ENCODE measurements around the gene DNAAF5. TPM values are rescaled to one million over a fixed set of nuclear protein-coding genes. Genes with fewer than 3 reads are reported as not detected.

DNAAF5 gene
- total and polyA plus RNA-seq, 9 of the 15 experiments (the other 6 are each of a cell fraction or from before 2014, with no cell fraction given): 3.1 to 69.7 (median 19.1) TPM

- H3K4me3 ChIP-seq: no peak overlapping the region
- H3K79me2 ChIP-seq (ENCODE audit: control insufficient read depth, insufficient read depth, low read length): peaks cover 87% of the 10 kb centered on the region
- peaks cover 22% of the 10 kb centered on the region for H3K36me3 ChIP-seq (ENCODE audit: control insufficient read depth, insufficient read depth, low read length)
- in situ Hi-C loops (cut with MboI) (no loop called here), intact Hi-C loops (cut with micrococcal nuclease) (no loop called here)
- H3K4me1 ChIP-seq (replicated peaks in 1 of 2; ENCODE audit: control insufficient read depth in 2 of 2, insufficient read depth in 2 of 2, low read length in 2 of 2): peaks cover 24 to 29% of the 10 kb centered on the region in 2 experiments; a peak in 4 of 5 replicates
- no peak overlapping the region for H3K9ac ChIP-seq (ENCODE audit: insufficient read depth in 1 of 2, low read depth in 2 of 2, low read length in 2 of 2)
- TF ChIP-seq C11orf30 (IDR thresholded peaks at IDR 0.05; ENCODE audit: low read depth): peak; percentile 43; the same call in 1 of the 2 replicates
- TF ChIP-seq ZNF316 (IDR thresholded peaks at IDR 0.05): peak; percentile 69
- no peak for TF ChIP-seq ZC3H11A (IDR thresholded peaks at IDR 0.05; ENCODE audit: low read depth, low read length)
- ChIA-PET POLR2A (no interaction called here), CTCF (ENCODE audit: low intra/inter-chr PET ratio) (no interaction called here)
- no TSS peak for BruUV-seq (replicated peaks)
- peaks cover 20% of the 10 kb centered on the region for H4K20me1 ChIP-seq (replicated peaks; ENCODE audit: control insufficient read depth, insufficient read depth, low read length)
- no peak for DNase-seq (ENCODE audit: extremely low read depth in 1 of 4, low spot score in 3 of 4)
- no peaks in the 10 kb centered on the region for H3K9me1 ChIP-seq (ENCODE audit: control insufficient read depth, insufficient read depth, low read length)
- no peak for ATAC-seq
- no peak overlapping the region for H2AFZ ChIP-seq (ENCODE audit: low read depth, low read length)
- H3K27me3 ChIP-seq (ENCODE audit: control insufficient read depth in 2 of 2, insufficient read depth in 2 of 2, low read length in 2 of 2): no peaks in the 10 kb centered on the region
- H3K4me2 ChIP-seq (ENCODE audit: insufficient read depth, low read length): no peak overlapping the region
- no peak for FAIRE-seq
- no peak overlapping the region for H3K27ac ChIP-seq (ENCODE audit: extremely low read depth, low read depth, low read length)
- WGBS (ENCODE audit: insufficient coverage, low coverage, missing lambda C conversion rate): 83% methylated on average over 1 of the region's 1 CpG
- no peaks in the 10 kb centered on the region for H3K9me3 ChIP-seq (replicated peaks; ENCODE audit: control insufficient read depth, insufficient read depth, low read depth, low read length)
Observed at GRCh38 chr7:820341-820740, 93.8 kb downstream of the DNAAF5 start.

GRCh38 chr7:821688-822087, 95.2 kb downstream of the DNAAF5 start:
- POLR2A ChIA-PET: no interaction called here
- Histone ChIP-seq H4K20me1 (replicated peaks; ENCODE audit: control insufficient read depth, insufficient read depth, low read length) (peaks cover 20% of the 10 kb centered on the region), H3K4me2 (ENCODE audit: insufficient read depth, low read length) (no peak overlapping the region), H3K27me3 (ENCODE audit: control insufficient read depth in 2 of 2, insufficient read depth in 2 of 2, low read length in 2 of 2) (no peaks in the 10 kb centered on the region), H3K36me3 (ENCODE audit: control insufficient read depth, insufficient read depth, low read length) (peaks cover 34% of the 10 kb centered on the region), H3K4me1 (replicated peaks in 1 of 2; ENCODE audit: control insufficient read depth in 2 of 2, insufficient read depth in 2 of 2, low read length in 2 of 2) (peaks cover 24 to 26% of the 10 kb centered on the region in 2 experiments; a peak in 4 of 5 replicates), H3K9ac (ENCODE audit: insufficient read depth in 1 of 2, low read depth in 2 of 2, low read length in 2 of 2) (peak overlapping the region in 1 of 2 experiments; percentile 46; a peak in 1 of 4 replicates), H3K9me1 (ENCODE audit: control insufficient read depth, insufficient read depth, low read length) (no peaks in the 10 kb centered on the region), H3K27ac (ENCODE audit: extremely low read depth, low read depth, low read length) (no peak overlapping the region), H3K79me2 (ENCODE audit: control insufficient read depth, insufficient read depth, low read length) (peaks cover 100% of the 10 kb centered on the region), H3K4me3 (no peak overlapping the region), H3K9me3 (replicated peaks; ENCODE audit: control insufficient read depth, insufficient read depth, low read depth, low read length) (no peaks in the 10 kb centered on the region), H2AFZ (ENCODE audit: low read depth, low read length) (no peak overlapping the region)
- no TSS peak for BruUV-seq (replicated peaks)
- CTCF ChIA-PET (ENCODE audit: low intra/inter-chr PET ratio): no interaction called here
- intact Hi-C loops (cut with micrococcal nuclease): no loop called here
- DNase-seq (ENCODE audit: extremely low read depth in 1 of 4, low spot score in 3 of 4) (no peak), FAIRE-seq (no peak), ATAC-seq (no peak)
- in situ Hi-C loops (cut with MboI): no loop called here
- 69% methylated on average over 11 of the region's 11 CpGs for WGBS (ENCODE audit: insufficient coverage, low coverage, missing lambda C conversion rate)
- TF ChIP-seq ZNF280A (IDR thresholded peaks at IDR 0.05; ENCODE audit: low read depth, partially characterized antibody) (no peak), ZBTB33 (CRISPR knock-in tag; IDR thresholded peaks at IDR 0.05) (peak; percentile 37; the same call in 1 of the 2 replicates), PYGO2 (tag; IDR thresholded peaks at IDR 0.05) (no peak), MNT (conservative IDR thresholded peaks at IDR 0.05) (no peak), ZNF12 (CRISPR knock-in tag; IDR thresholded peaks at IDR 0.05) (no peak)

Data from K562 (cell line).